Keratinocyte (primary cell): ENCODE measurements around the gene TPSAB1. TPM values are rescaled to one million over a fixed set of nuclear protein-coding genes. Genes with fewer than 3 reads are reported as not detected.
"Not testable (repeated sequence)": the region's sequence is repeated elsewhere in the genome, so short reads cannot be mapped to it uniquely, and the experiment has no call there.

Experiments
- DNase-seq: peaks from one replicate; pipeline ENCODE4 v3.0.0-alpha.2; 2011; ENCODE audit warnings: low read depth, missing footprints, low spot score
- FAIRE-seq: peaks from 2 replicates; lab custom pipeline; 2011; peaks lifted over from hg19 to GRCh38; lab: Jason Lieb, UNC
- H2AFZ ChIP-seq: 2 replicates; pipeline ENCODE4 v1.6.0; 2012; ENCODE audit warnings: low read length, control low read depth, inconsistent platforms; ENCODE audit not compliant: control insufficient read depth
- H3K27ac ChIP-seq: 2 replicates; pipeline ENCODE4 v1.5.1; 2011; ENCODE audit warnings: low read length; ENCODE audit not compliant: control insufficient read depth, insufficient read depth
- H3K27me3 ChIP-seq: 3 replicates; pipeline ENCODE4 v1.6.0; 2011; ENCODE audit warnings: low read length; ENCODE audit not compliant: control insufficient read depth, insufficient read depth; ENCODE audit errors: extremely low read depth
- H3K36me3 ChIP-seq, 2 experiments: 2 replicates in 1 of 2; 3 replicates in 1 of 2; pipeline ENCODE4 v1.5.1; 2011; ENCODE audit warnings: low read length in 2 of 2, mild to moderate bottlenecking in 1 of 2; ENCODE audit not compliant: control insufficient read depth in 2 of 2, insufficient read depth in 2 of 2; ENCODE audit errors: extremely low read depth in 1 of 2
- H3K4me1 ChIP-seq: 3 replicates; pipeline ENCODE4 v1.5.1; 2011; ENCODE audit warnings: low read length; ENCODE audit not compliant: control insufficient read depth, insufficient read depth; ENCODE audit errors: extremely low read depth
- H3K4me2 ChIP-seq: 3 replicates; pipeline ENCODE4 v1.6.0; 2011; ENCODE audit warnings: low read depth, low read length; ENCODE audit not compliant: control insufficient read depth, insufficient read depth; ENCODE audit errors: extremely low read depth
- H3K4me3 ChIP-seq, 3 experiments: fragments of 200-600 bp in 1 of 3; sonication (generic) in 1 of 3; 2 replicates in 2 of 3; 3 replicates in 1 of 3; pipeline ENCODE4 v1.5.1; 2011 to 2016; ENCODE audit warnings: low read length in 3 of 3, mild to moderate bottlenecking in 3 of 3, control low read depth in 2 of 3, inconsistent platforms in 1 of 3, low read depth in 1 of 3, mixed read lengths in 1 of 3, mixed run types in 1 of 3, moderate library complexity in 1 of 3; ENCODE audit not compliant: control insufficient read depth in 2 of 3, insufficient read depth in 2 of 3; ENCODE audit errors: extremely low read depth in 1 of 3
- H3K79me2 ChIP-seq: 2 replicates; pipeline ENCODE4 v1.6.0; 2012; ENCODE audit warnings: low read length; ENCODE audit not compliant: control insufficient read depth, insufficient read depth
- H3K9ac ChIP-seq: 3 replicates; pipeline ENCODE4 v1.6.0; 2011; ENCODE audit warnings: low read length; ENCODE audit not compliant: control insufficient read depth, insufficient read depth; ENCODE audit errors: extremely low read depth
- H3K9me1 ChIP-seq: 3 replicates; pipeline ENCODE4 v1.6.0; 2011; ENCODE audit warnings: low read length; ENCODE audit not compliant: control insufficient read depth, insufficient read depth; ENCODE audit errors: extremely low read depth
- H3K9me3 ChIP-seq: 2 replicates; pipeline ENCODE4 v1.5.1; 2012; ENCODE audit warnings: low read depth, low read length; ENCODE audit not compliant: control insufficient read depth
- H4K20me1 ChIP-seq: 3 replicates; pipeline ENCODE4 v1.6.0; 2011; ENCODE audit warnings: low read length; ENCODE audit not compliant: control insufficient read depth, insufficient read depth; ENCODE audit errors: extremely low read depth
- CTCF ChIP-seq, 3 experiments: IDR thresholded peaks in 1 of 3; conservative IDR thresholded peaks in 1 of 3; optimal IDR thresholded peaks in 1 of 3; 2 replicates in 2 of 3; 3 replicates in 1 of 3; pipeline versions ENCODE3 to v1.5.1; 2011; ENCODE audit warnings: low read length in 3 of 3, mild to moderate bottlenecking in 3 of 3, moderate library complexity in 2 of 3, control low read depth in 1 of 3, inconsistent platforms in 1 of 3; ENCODE audit not compliant: insufficient read depth in 2 of 3; ENCODE audit errors: extremely low read depth in 1 of 3
- EZH2 ChIP-seq: IDR thresholded peaks from one replicate; pipeline ENCODE4 v1.6.1; 2012; ENCODE audit warnings: inconsistent platforms, mild to moderate bottlenecking, low read length, moderate library complexity
- dilution Hi-C: fragments of 300-500 bp; cut with MboI; formaldehyde crosslinking; loops from one replicate; pipeline ENCODE4 v1.7.0; 2020; ENCODE audit warnings: low sequenced_read_pairs; ENCODE audit not compliant: extremely low pct_ligation_motif_present
- polyA plus RNA-seq, 5 experiments: library from polyadenylated mRNA; depleted of rRNA in 3 of 5; stranded (reverse) in 3 of 5; stranded (forward) in 1 of 5; unstranded in 1 of 5; fragments of >200 nt; gene quantifications; 1 replicate in 1 of 5; 2 replicates in 3 of 5; 3 replicates in 1 of 5; pipeline versions ENCODE4 v1.2.1 to v1.2.3, GENCODE V29; 2011 to 2012; ENCODE audit warnings: missing spikeins in 2 of 5, low read depth in 1 of 5, low replicate concordance in 1 of 5

The TPSAB1 gene
- polyA plus RNA-seq, 1 donor (not counting 4 experiments of a cell fraction or from before 2014, with no cell fraction given), result not detected

GRCh38 chr16:1265826-1266225 is 25.3 kb downstream of the TPSAB1 start:
- no peak for FAIRE-seq
- dilution Hi-C loops, result no loop called here
- peaks cover 27% of the 10 kb centered on the region for H3K27me3 ChIP-seq

GRCh38 chr16:1269418-1269817 is 28.9 kb downstream of the TPSAB1 start:
- H4K20me1 ChIP-seq, H3K27me3 ChIP-seq, H3K4me2 ChIP-seq, H3K9me1 ChIP-seq, FAIRE-seq, H3K4me3 ChIP-seq, H3K27ac ChIP-seq, H3K9me3 ChIP-seq, H3K4me1 ChIP-seq, H3K79me2 ChIP-seq, dilution Hi-C loops, H3K36me3 ChIP-seq, DNase-seq, H3K9ac ChIP-seq, H2AFZ ChIP-seq: not testable (repeated sequence)

More at GRCh38 chr16:1265826-1266225, 25.3 kb downstream of the TPSAB1 start:
- no peaks in the 10 kb centered on the region for H3K36me3 ChIP-seq
- H3K79me2 ChIP-seq, result no peaks in the 10 kb centered on the region
- no peaks in the 10 kb centered on the region for H4K20me1 ChIP-seq
- no peak for TF ChIP-seq CTCF (optimal IDR thresholded peaks at IDR 0.05 in 1 of 3, IDR thresholded peaks at IDR 0.05 in 1 of 3, conservative IDR thresholded peaks at IDR 0.05 in 1 of 3; ENCODE audit: extremely low read depth in 1 of 3, insufficient read depth in 2 of 3, low read length in 3 of 3)
- no peak for TF ChIP-seq EZH2
- H2AFZ ChIP-seq, result no peak overlapping the region
- H3K9me3 ChIP-seq, result peaks cover 2% of the 10 kb centered on the region
- DNase-seq, result no peak
- H3K9ac ChIP-seq, result no peak overlapping the region
- no peak overlapping the region for H3K27ac ChIP-seq
- no peak overlapping the region for H3K4me2 ChIP-seq
- no peak overlapping the region for H3K4me3 ChIP-seq
- no peaks in the 10 kb centered on the region for H3K9me1 ChIP-seq
- no peaks in the 10 kb centered on the region for H3K4me1 ChIP-seq

GRCh38 chr16:1271380-1271723 is 30.8 kb downstream of the TPSAB1 start:
- no peak for DNase-seq
- H3K4me2 ChIP-seq, result no peak overlapping the region
- H3K36me3 ChIP-seq, result no peaks in the 10 kb centered on the region
- TF ChIP-seq CTCF (optimal IDR thresholded peaks at IDR 0.05 in 1 of 3, IDR thresholded peaks at IDR 0.05 in 1 of 3, conservative IDR thresholded peaks at IDR 0.05 in 1 of 3; ENCODE audit: extremely low read depth in 1 of 3, insufficient read depth in 2 of 3, low read length in 3 of 3) (no peak), EZH2 (no peak)
- H3K27ac ChIP-seq, result no peak overlapping the region
- no peaks in the 10 kb centered on the region for H3K9me1 ChIP-seq
- no peak for FAIRE-seq
- no peak overlapping the region for H2AFZ ChIP-seq
- no peaks in the 10 kb centered on the region for H3K4me1 ChIP-seq
- no peaks in the 10 kb centered on the region for H3K79me2 ChIP-seq
- no peaks in the 10 kb centered on the region for H4K20me1 ChIP-seq
- H3K4me3 ChIP-seq, result no peak overlapping the region
- no peaks in the 10 kb centered on the region for H3K27me3 ChIP-seq
- dilution Hi-C loops, result no loop called here
- no peaks in the 10 kb centered on the region for H3K9me3 ChIP-seq
- H3K9ac ChIP-seq, result no peak overlapping the region

- H3K27me3 ChIP-seq, H3K4me3 ChIP-seq, H3K4me2 ChIP-seq, H3K9me3 ChIP-seq, FAIRE-seq, H3K9me1 ChIP-seq, H3K36me3 ChIP-seq, H4K20me1 ChIP-seq, DNase-seq, H3K9ac ChIP-seq, H3K4me1 ChIP-seq, H3K79me2 ChIP-seq, H2AFZ ChIP-seq, dilution Hi-C loops, H3K27ac ChIP-seq: not testable (repeated sequence)
These were observed 31.4 kb downstream of the TPSAB1 start for GRCh38 chr16:1271724-1272413.
